UCSD-AML1 (cell line): ENCODE measurements around the gene MYRF.

Experiments
- DNase-seq: peaks from one replicate; lab custom pipeline; 2025; ENCODE audit not compliant: unreplicated experiment; lab: John Stamatoyannopoulos, UW

MYRF gene

GRCh38 chr11:61752117-61752924, at the start of gene MYRF:
Gene MYRF, plus strand, starts transcription at chr11:61752636. Its CDS starts 109 bp downstream, at chr11:61752745.
- DNase-seq, result peak; percentile 61

- DNase-seq, result no peak
Observed at GRCh38 chr11:61702701-61703312, 49.6 kb upstream of the MYRF start.

- DNase-seq, result no peak
Observed at GRCh38 chr11:61704838-61705237, 47.6 kb upstream of the MYRF start.

- no peak for DNase-seq
Observed at GRCh38 chr11:61706452-61707400, 45.7 kb upstream of the MYRF start.

- no peak for DNase-seq
Observed at GRCh38 chr11:61707574-61707973, 44.9 kb upstream of the MYRF start.

- DNase-seq, result no peak
Observed at GRCh38 chr11:61709110-61709509, 43.3 kb upstream of the MYRF start.

- DNase-seq, result no peak
Observed at GRCh38 chr11:61709572-61709971, 42.9 kb upstream of the MYRF start.

GRCh38 chr11:61710019-61710418, 42.4 kb upstream of the MYRF start:
- DNase-seq, result no peak

GRCh38 chr11:61711037-61711436, 41.4 kb upstream of the MYRF start:
- no peak for DNase-seq

- DNase-seq, result no peak
Observed at GRCh38 chr11:61711498-61711897, 40.9 kb upstream of the MYRF start.

GRCh38 chr11:61712314-61712713, 40.1 kb upstream of the MYRF start:
- DNase-seq, result no peak

- DNase-seq, result no peak
Observed at GRCh38 chr11:61712846-61713245, 39.6 kb upstream of the MYRF start.

- DNase-seq, result no peak
Observed at GRCh38 chr11:61713464-61713863, 39.0 kb upstream of the MYRF start.

GRCh38 chr11:61713906-61714305, 38.5 kb upstream of the MYRF start:
- no peak for DNase-seq

- DNase-seq, result no peak
Observed at GRCh38 chr11:61714316-61714715, 38.1 kb upstream of the MYRF start.

GRCh38 chr11:61714916-61715315, 37.5 kb upstream of the MYRF start:
- no peak for DNase-seq

- DNase-seq, result no peak
Observed at GRCh38 chr11:61715867-61716266, 36.6 kb upstream of the MYRF start.

- DNase-seq, result no peak
Observed at GRCh38 chr11:61716478-61717285, 35.8 kb upstream of the MYRF start.

- no peak for DNase-seq
Observed at GRCh38 chr11:61717286-61718033, 35.0 kb upstream of the MYRF start.

GRCh38 chr11:61718046-61718531, 34.3 kb upstream of the MYRF start:
- no peak for DNase-seq
